ENCODE results near the gene NIPBL.

The NIPBL gene

GRCh38 chr5:37039824-37040223 is 163.3 kb downstream of the NIPBL start:
- TF ChIP-seq CTCF (IDR thresholded peaks at IDR 0.05) = no peak
- DNase-seq = no peak
- Mint-ChIP-seq H3K4me3 (no peak overlapping the region), H3K27ac (no peak overlapping the region), H3K36me3 (ENCODE audit: low read depth) (peaks cover 31% of the 10 kb centered on the region), H3K9me3 (no peaks in the 10 kb centered on the region), H3K4me1 (no peaks in the 10 kb centered on the region), H3K27me3 (ENCODE audit: low read depth, poor library complexity) (no peaks in the 10 kb centered on the region)

GRCh38 chr5:37043693-37044092 is 167.1 kb downstream of the NIPBL start:
- DNase-seq = no peak
- Mint-ChIP-seq H3K4me3 (no peak overlapping the region), H3K4me1 (no peaks in the 10 kb centered on the region), H3K27me3 (ENCODE audit: low read depth, poor library complexity) (no peaks in the 10 kb centered on the region), H3K27ac (peak overlapping the region; percentile 42), H3K36me3 (ENCODE audit: low read depth) (peaks cover 43% of the 10 kb centered on the region), H3K9me3 (no peaks in the 10 kb centered on the region)
- no peak for TF ChIP-seq CTCF (IDR thresholded peaks at IDR 0.05)

- Mint-ChIP-seq H3K9me3 (no peaks in the 10 kb centered on the region), H3K27me3 (ENCODE audit: low read depth, poor library complexity) (no peaks in the 10 kb centered on the region), H3K27ac (no peak overlapping the region), H3K36me3 (ENCODE audit: low read depth) (peaks cover 46% of the 10 kb centered on the region), H3K4me3 (no peak overlapping the region), H3K4me1 (no peaks in the 10 kb centered on the region)
- TF ChIP-seq CTCF (IDR thresholded peaks at IDR 0.05) = no peak
- DNase-seq = no peak
These were observed 167.6 kb downstream of the NIPBL start for GRCh38 chr5:37044120-37044519.

GRCh38 chr5:37045703-37046102 is 169.1 kb downstream of the NIPBL start:
- no peak for DNase-seq
- Mint-ChIP-seq H3K27me3 (ENCODE audit: low read depth, poor library complexity) (no peaks in the 10 kb centered on the region), H3K4me3 (no peak overlapping the region), H3K27ac (no peak overlapping the region), H3K36me3 (ENCODE audit: low read depth) (peaks cover 55% of the 10 kb centered on the region), H3K9me3 (no peaks in the 10 kb centered on the region), H3K4me1 (no peaks in the 10 kb centered on the region)
- no peak for TF ChIP-seq CTCF (IDR thresholded peaks at IDR 0.05)

GRCh38 chr5:37047947-37048346 is 171.4 kb downstream of the NIPBL start:
- no peak for TF ChIP-seq CTCF (IDR thresholded peaks at IDR 0.05)
- H3K9me3 Mint-ChIP-seq = no peaks in the 10 kb centered on the region
- peaks cover 56% of the 10 kb centered on the region for H3K36me3 Mint-ChIP-seq (ENCODE audit: low read depth)
- no peak overlapping the region for H3K27ac Mint-ChIP-seq
- no peak overlapping the region for H3K4me3 Mint-ChIP-seq
- no peaks in the 10 kb centered on the region for H3K27me3 Mint-ChIP-seq (ENCODE audit: low read depth, poor library complexity)
- no peak for DNase-seq
- no peaks in the 10 kb centered on the region for H3K4me1 Mint-ChIP-seq

- H3K27ac Mint-ChIP-seq = no peak overlapping the region
- no peak for DNase-seq
- no peaks in the 10 kb centered on the region for H3K9me3 Mint-ChIP-seq
- no peak overlapping the region for H3K4me3 Mint-ChIP-seq
- no peak for TF ChIP-seq CTCF (IDR thresholded peaks at IDR 0.05)
- H3K27me3 Mint-ChIP-seq (ENCODE audit: low read depth, poor library complexity) = no peaks in the 10 kb centered on the region
- H3K4me1 Mint-ChIP-seq = no peaks in the 10 kb centered on the region
- H3K36me3 Mint-ChIP-seq (ENCODE audit: low read depth) = peaks cover 72% of the 10 kb centered on the region
These were observed 177.8 kb downstream of the NIPBL start for GRCh38 chr5:37054391-37054790.
